Body of pancreas (tissue), 4 donors: ENCODE measurements around the gene VAV2. TPM values are rescaled to one million over a fixed set of nuclear protein-coding genes. Genes with fewer than 3 reads are reported as not detected.

ENCODE experiments used
- ATAC-seq: fragments of 150-250 bp; one replicate; pipeline ENCODE4 v1.9.1; 2016
- DNase-seq, 4 donors: peaks; one replicate each; pipeline ENCODE4 v3.0.0-alpha.2; 2019
- H3K27ac ChIP-seq, 4 donors: fragments of 200-600 bp; sonication (generic); 1 replicate in 3 of 4; 2 replicates in 1 of 4; pipeline versions ENCODE4 v1.5.1 to v1.6.1; 2016 to 2019; ENCODE audit warnings: mild to moderate bottlenecking in 1 of 4, mixed read lengths in 1 of 4, moderate library complexity in 1 of 4
- H3K27me3 ChIP-seq, 2 donors: fragments of 200-600 bp; sonication (generic); one replicate each; pipeline ENCODE4 v1.6.0; 2016; ENCODE audit warnings: mild to moderate bottlenecking in 1 of 2
- H3K36me3 ChIP-seq, 2 donors: fragments of 200-600 bp; sonication (generic); replicated peaks in 1 of 2; 2 replicates each; pipeline ENCODE4 v1.5.1; 2016; ENCODE audit warnings: low read depth in 2 of 2; ENCODE audit not compliant: insufficient read depth in 1 of 2
- H3K4me1 ChIP-seq: fragments of 200-600 bp; sonication (generic); one replicate; pipeline ENCODE4 v1.6.0; 2016
- H3K4me3 ChIP-seq, 2 donors: fragments of 200-600 bp; sonication (generic); 1 replicate in 1 of 2; 2 replicates in 1 of 2; pipeline ENCODE4 v1.5.1; 2016 to 2019
- H3K9me3 ChIP-seq, 3 donors: fragments of 200-600 bp; sonication (generic); 1 replicate in 2 of 3; 2 replicates in 1 of 3; pipeline ENCODE4 v1.5.1; 2016
- CTCF ChIP-seq, 7 experiments: fragments of 450-650 bp in 4 of 7; fragments of 200-600 bp in 3 of 7; sonication (generic) in 3 of 7; IDR thresholded peaks; one replicate each; pipeline ENCODE4 v1.5.1; 2016 to 2019; ENCODE audit warnings: antibody characterized with exemption in 7 of 7
- POLR2A ChIP-seq, 3 donors: fragments of 450-650 bp; IDR thresholded peaks; one replicate each; pipeline ENCODE4 v1.6.1; 2016; ENCODE audit warnings: antibody characterized with exemption in 3 of 3, mild to moderate bottlenecking in 2 of 3
- WGBS, 2 donors: methylation state at CpG; one replicate each; pipeline ENCODE4 v1.1.5; 2017; 5-methylcytosine and 5-hydroxymethylcytosine counted together
- intact Hi-C: fragments of 100-400 bp; cut with DNase I; formaldehyde crosslinking; loops from one replicate; pipeline ENCODE4 v1.15.1; 2023
- total RNA-seq, 2 donors: library from RNA; depleted of rRNA; stranded (reverse); fragments of >200 nt; gene quantifications; one replicate each; pipeline ENCODE4 v1.1.0, GENCODE V29; 2016

The VAV2 gene
- total RNA-seq, 2 donors from 2014 or later, result 31.6 to 32.3 TPM

GRCh38 chr9:133810556-133811195 is 181.4 kb downstream of the VAV2 start:
- no peak overlapping the region for H3K27ac ChIP-seq
- intact Hi-C loops, result no loop called here
- no peaks in the 10 kb centered on the region for H3K4me1 ChIP-seq
- H3K4me3 ChIP-seq, result no peak overlapping the region
- H3K9me3 ChIP-seq, result no peaks in the 10 kb centered on the region
- TF ChIP-seq CTCF (IDR thresholded peaks at IDR 0.05), result no peak
- no peak for TF ChIP-seq POLR2A (IDR thresholded peaks at IDR 0.05)
- H3K36me3 ChIP-seq, result peaks cover 6 to 13% of the 10 kb centered on the region in 2 donors
- H3K27me3 ChIP-seq, result no peaks in the 10 kb centered on the region
- 90 to 95% methylated on average over 8 to 23 of the region's 23 CpGs for WGBS, 2 donors
- ATAC-seq (no peak), DNase-seq (no peak)

GRCh38 chr9:133809335-133809734 is 182.8 kb downstream of the VAV2 start:
- H3K36me3 ChIP-seq, result peaks cover 6 to 13% of the 10 kb centered on the region in 2 donors
- 83 to 93% methylated on average over 2 to 7 of the region's 7 CpGs for WGBS, 2 donors

GRCh38 chr9:133807818-133808217 is 184.3 kb downstream of the VAV2 start:
- no peak for ATAC-seq
- TF ChIP-seq CTCF (IDR thresholded peaks at IDR 0.05) (no peak), POLR2A (IDR thresholded peaks at IDR 0.05) (no peak)
- no peak for DNase-seq
- Histone ChIP-seq H3K4me3 (no peak overlapping the region), H3K27me3 (no peaks in the 10 kb centered on the region), H3K4me1 (no peaks in the 10 kb centered on the region), H3K36me3 (peaks cover 6 to 13% of the 10 kb centered on the region in 2 donors), H3K9me3 (no peaks in the 10 kb centered on the region), H3K27ac (no peak overlapping the region)
- 92 to 100% methylated on average over 5 to 13 of the region's 13 CpGs for WGBS, 2 donors
- intact Hi-C loops, result no loop called here

More at GRCh38 chr9:133809335-133809734, 182.8 kb downstream of the VAV2 start:
- Histone ChIP-seq H3K4me3 (no peak overlapping the region), H3K27me3 (no peaks in the 10 kb centered on the region), H3K9me3 (no peaks in the 10 kb centered on the region), H3K4me1 (no peaks in the 10 kb centered on the region), H3K27ac (no peak overlapping the region)
- ATAC-seq, result no peak
- no peak for DNase-seq
- intact Hi-C loops, result no loop called here
- TF ChIP-seq CTCF (IDR thresholded peaks at IDR 0.05), result no peak
- no peak for TF ChIP-seq POLR2A (IDR thresholded peaks at IDR 0.05)

GRCh38 chr9:133807037-133807436 is 185.1 kb downstream of the VAV2 start:
- WGBS, 2 donors, result 90 to 93% methylated on average over 2 to 14 of the region's 14 CpGs
- no peak for DNase-seq

More at GRCh38 chr9:133807037-133807436, 185.1 kb downstream of the VAV2 start:
- no peaks in the 10 kb centered on the region for H3K4me1 ChIP-seq
- no peak for ATAC-seq
- intact Hi-C loops, result no loop called here
- H3K27me3 ChIP-seq, result no peaks in the 10 kb centered on the region
- H3K36me3 ChIP-seq, result peaks cover 6 to 13% of the 10 kb centered on the region in 2 donors
- H3K9me3 ChIP-seq, result no peaks in the 10 kb centered on the region
- TF ChIP-seq CTCF (IDR thresholded peaks at IDR 0.05) (no peak), POLR2A (IDR thresholded peaks at IDR 0.05) (no peak)
- H3K27ac ChIP-seq, result no peak overlapping the region
- H3K4me3 ChIP-seq, result no peak overlapping the region
